GM18507 (cell line): Measurements from ENCODE around the gene DOCK3.
"Not testable (repeated sequence)": the region's sequence is repeated elsewhere in the genome, so short reads cannot be mapped to it uniquely, and the experiment has no call there.

Source experiments
- DNase-seq: peaks from one replicate; pipeline ENCODE4 v3.0.0; 2011; ENCODE audit warnings: low read depth; ENCODE audit not compliant: insufficient read length; ENCODE audit errors: extremely low spot score
- FAIRE-seq: peaks from 2 replicates; lab custom pipeline; 2011; peaks lifted over from hg19 to GRCh38; lab: Jason Lieb, UNC

DOCK3 gene

DNA sequence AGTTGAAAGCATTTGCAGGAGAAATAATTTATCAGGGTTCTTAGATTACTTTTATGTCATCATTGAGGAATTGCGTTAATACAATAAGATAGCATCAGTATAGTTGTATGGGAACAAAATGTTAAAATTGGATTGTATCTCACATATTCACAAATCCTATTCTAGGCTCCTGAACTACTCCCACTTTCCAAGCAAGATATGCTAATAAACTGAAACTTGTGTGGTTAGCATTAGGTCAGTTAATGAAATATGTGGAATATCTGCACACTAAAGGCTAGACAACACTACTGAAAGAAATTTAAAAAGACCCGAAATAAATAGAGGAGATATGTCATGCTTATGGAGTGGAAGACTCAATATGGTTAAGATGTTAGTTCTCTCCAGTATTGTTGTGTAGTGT is 272.7 kb downstream of the DOCK3 start:
- FAIRE-seq (no peak), DNase-seq (no peak)

DNA sequence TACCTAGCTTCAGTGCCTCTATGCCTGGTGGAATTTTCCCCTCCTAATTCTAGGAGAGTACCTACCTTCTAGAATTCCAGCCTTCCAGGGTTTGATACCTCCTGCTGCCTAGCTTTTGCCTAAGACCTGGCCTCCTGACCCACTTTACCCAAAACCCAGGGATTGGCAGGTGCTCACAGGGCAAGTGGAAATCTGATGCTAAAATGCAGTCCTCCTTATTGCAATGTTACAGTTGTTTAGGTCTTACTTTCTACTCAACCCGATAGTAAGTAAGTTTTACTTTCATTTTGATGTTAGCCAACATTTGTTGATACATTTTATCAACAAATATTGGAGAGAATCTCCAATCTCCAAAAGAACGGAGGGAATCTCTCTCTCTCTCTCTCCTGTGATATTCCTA is 275.9 kb downstream of the DOCK3 start:
- FAIRE-seq (no peak), DNase-seq (no peak)

DNA sequence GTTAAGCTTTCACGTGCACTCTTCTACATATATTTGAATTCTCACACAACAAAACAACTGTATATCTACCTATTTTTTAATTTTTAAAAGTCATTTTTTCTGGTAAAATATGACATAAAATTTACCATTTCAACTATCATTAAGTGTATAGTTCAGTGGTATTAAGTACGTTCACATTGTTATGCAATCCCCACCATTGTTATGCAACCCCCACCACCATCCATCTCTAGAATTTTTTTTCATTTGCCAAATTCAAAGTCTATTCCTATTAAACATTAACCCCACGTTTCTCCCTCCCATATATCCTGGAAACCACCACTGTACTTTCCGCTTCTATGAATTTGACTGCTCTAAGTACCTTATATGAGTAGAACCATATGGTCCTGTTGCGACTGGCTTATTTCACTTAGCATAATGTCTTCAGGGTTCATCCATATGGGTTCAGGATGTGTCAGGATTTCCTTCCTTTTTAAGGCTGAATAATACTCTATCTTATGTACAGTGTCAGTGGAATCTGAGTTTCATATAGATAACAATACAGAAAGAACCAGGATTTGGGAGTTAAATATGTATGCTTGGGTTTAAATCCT is 279.2 kb downstream of the DOCK3 start:
- FAIRE-seq, result no peak
- no peak for DNase-seq

DNA sequence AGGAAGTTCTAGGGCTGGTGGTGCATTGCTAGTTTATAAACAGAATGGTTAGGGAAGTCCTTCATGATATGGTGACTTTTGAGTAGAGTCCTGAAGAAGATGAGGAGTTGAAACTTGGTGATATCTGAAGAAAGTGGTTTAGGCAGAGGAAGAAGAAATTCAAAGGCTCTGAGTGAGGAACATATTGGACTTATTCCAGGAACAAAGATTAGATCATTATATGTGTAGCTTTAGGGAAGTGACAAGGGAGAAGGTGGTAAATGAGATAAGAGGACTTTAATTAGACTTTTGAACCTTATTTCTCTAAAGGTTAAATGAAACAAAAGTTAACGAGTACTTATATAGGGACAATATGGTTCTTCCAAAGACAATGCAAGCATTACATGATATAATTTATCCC is 286.7 kb downstream of the DOCK3 start:
- DNase-seq, result no peak
- FAIRE-seq, result no peak

DNA sequence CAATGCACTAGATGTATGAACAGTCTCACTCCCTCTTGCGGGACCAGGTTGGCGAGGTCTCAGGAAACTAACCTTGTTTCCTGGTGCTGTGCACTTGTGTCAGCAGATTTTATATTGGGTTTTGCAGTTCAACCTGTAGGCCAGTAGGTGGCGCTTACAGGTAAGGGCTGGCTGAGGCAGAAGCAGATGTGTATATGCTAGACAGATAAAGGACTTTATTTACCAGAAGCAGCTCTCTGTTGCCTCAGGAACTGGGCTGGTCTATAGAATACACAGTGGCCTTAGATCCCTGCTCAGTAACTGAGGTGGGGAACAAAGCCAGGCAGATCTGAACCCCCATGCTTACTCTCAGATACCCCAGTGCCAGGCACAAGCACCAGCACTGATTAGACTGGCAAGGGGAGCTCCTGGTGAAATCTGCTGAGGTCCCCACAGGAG is 296.8 kb downstream of the DOCK3 start:
- DNase-seq (peak; percentile 32), FAIRE-seq (peak; percentile 92)

DNA sequence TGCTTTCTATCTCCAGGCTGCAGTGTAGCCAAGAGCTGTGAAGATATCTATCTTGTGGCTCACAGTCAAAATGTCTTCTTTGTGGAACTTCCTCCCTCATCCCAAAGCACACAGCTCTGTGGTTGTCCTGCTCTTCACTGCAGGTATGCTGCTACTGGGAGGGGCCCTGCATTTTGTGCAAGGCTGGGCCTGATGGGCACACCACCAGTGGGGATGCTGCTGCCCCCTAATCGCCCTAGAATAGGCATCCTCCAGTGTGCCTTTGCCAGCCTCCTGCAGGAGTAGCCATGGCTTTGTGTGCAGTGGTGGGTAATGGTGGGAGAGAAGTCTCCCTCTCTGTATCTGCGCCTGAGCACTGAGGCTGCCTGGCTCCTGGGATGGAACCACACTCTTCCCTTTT is 297.3 kb downstream of the DOCK3 start:
- FAIRE-seq (no peak), DNase-seq (no peak)

DNA sequence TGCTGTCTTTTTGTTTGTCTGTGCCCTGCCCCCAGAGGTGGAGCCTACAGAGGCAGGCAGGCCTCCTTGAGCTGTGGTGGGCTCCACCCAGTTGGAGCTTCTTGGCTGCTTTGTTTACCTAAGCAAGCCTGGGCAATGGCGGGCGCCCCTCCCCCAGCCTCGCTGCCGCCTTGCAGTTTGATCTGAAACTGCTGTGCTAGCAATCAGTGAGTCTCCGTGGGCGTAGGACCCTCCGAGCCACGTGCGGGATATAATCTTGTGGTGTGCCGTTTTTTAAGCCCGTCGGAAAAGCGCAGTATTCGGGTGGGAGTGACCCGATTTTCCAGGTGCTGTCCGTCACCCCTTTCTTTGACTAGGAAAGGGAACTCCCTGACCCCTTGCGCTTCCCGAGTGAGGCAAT is 303.9 kb downstream of the DOCK3 start:
- not testable (repeated sequence) for DNase-seq, FAIRE-seq

DNA sequence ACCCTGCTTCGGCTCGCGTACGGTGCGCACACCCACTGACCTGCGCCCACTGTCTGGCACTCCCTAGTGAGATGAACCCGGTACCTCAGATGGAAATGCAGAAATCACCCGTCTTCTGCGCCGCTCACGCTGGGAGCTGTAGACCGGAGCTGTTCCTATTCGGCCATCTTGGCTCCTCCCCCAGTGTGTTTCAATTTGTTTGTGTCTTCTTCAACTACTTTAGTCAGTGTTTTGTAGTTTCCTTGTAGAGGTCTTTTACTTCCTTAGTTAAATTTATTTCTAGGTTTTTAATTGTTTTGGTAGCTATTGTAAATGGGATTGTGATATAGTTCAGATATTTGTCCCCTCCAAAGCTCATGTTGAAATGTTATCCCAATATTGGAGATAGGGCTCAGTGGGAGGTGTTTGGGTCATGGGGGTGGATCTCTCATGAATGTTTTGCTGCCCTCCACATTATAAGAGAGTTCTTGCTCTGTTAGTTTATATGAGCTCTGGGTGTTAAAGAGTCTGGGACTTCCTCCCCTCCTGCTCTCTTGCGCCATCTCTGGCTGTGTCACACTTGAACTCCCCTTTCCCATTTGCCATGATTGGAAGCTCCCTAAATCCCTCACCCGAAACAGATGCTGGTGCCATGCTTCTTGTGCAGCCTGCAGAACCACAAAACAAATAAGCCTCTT is 304.4 kb downstream of the DOCK3 start:
- DNase-seq, result no peak
- FAIRE-seq, result no peak

DNA sequence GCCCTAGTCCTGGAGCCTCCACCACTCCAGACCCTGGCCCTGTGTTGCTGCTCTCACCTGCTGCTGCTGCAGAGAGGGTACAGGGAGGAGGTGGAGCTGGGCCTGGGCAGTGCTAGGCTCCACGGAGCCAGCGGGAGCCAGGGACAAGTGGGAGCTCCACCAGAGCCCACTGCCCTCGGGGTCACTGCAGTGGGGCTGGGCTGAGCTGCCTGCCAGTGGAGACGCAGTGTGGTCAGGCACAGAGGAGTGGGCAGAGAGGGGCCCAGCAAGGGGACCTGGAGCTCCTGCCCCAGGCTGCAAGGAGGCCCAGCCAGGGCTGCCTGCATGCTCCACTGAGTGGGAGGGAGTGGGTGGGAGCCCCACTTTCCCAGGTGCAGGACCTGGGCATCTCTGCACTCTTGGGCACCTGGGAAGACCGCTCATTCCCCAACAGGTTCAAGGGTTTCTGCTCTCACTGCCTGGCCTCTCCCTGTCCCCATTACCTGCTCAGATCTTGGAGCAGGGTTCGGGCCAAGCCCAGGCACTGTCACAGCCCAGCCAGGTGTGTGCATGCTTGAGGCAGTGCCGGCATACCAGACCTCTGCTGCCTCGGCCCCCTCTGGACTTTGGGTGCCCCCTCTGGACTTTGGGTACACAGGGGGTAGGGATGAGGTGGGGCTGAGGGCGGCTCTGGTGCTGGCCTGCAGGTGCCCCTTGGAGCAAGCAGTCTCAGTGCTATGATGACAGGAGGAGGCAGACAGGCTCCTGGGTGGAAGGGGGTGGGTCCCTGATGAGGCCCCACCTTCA is 308.0 kb downstream of the DOCK3 start:
- DNase-seq (no peak), FAIRE-seq (no peak)

DNA sequence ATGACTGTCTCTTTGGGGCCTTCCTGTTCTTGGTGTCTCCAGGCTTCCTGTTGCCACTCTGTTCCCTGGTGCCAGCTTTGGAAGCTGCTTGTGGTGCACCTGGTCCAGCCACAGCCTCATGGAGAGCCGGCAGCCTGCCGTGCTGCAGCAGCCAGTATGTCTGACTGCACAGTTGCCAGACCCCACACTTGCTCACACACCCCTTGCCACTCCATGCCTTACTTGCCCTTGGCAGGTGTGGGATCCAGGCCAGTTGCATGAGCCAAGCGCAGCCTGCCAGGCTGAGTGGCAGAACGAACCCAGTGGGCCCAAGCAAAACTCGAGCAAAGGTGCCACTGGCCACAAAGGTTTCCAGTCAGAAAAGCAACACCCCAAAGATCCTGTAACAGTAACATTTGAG is 309.2 kb downstream of the DOCK3 start:
- FAIRE-seq (no peak), DNase-seq (no peak)

DNA sequence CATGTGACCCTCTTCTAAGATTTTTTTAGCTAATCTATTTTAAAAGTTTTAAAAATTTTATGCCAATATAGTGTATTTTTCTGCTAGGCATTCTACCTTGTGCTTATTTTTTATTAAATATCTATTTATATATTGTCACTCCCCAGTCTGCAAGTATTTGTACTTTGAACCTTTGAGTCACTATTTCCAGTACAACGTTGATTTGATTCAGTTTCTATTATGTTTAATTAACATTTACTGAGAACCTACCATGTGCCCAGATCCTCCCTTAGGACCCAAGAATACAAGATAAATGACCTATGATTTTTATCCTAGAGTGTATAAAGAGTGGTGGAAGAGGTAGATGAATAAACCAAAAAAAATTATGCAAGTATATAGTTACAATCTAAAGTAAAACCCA is 311.2 kb downstream of the DOCK3 start:
- DNase-seq, result no peak
- FAIRE-seq, result no peak

DNA sequence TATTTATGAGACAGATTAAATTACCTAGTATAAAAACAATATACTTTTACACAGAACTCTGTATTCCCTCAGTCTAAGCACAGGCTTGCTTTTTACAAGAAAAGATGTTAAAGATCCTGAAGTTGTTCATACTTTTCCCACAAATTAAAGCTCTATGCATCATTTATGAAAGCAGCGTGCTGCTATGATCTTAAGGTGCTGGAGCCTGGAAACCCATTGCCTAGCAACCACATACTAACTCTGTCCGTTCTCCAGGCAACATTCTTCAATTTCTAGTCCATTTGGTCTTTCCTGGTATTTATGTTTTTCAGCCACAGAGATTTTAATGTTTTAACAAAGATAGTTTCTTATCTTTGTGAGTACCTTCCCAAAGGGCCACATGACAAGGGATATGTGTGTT is 312.0 kb downstream of the DOCK3 start:
- FAIRE-seq (no peak), DNase-seq (no peak)

DNA sequence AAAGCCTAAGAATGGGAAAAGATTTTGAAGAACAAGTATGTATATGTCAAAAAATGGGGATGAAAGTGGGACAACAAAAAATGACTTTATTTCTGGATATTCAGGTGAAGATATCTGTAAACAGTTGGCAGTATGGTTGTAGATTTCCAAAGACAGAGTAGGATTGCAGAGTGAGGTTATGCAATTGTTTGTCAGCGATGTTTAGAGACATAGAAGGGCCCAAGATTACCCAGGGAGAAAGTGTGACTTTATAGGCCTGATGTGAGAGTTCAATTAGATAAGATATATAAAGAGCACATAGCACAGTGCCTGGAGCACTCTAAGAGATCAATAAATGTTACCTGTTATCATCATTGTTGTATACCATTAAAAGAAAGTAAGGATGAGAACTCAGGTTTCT is 319.8 kb downstream of the DOCK3 start:
- FAIRE-seq, result no peak
- DNase-seq, result no peak

DNA sequence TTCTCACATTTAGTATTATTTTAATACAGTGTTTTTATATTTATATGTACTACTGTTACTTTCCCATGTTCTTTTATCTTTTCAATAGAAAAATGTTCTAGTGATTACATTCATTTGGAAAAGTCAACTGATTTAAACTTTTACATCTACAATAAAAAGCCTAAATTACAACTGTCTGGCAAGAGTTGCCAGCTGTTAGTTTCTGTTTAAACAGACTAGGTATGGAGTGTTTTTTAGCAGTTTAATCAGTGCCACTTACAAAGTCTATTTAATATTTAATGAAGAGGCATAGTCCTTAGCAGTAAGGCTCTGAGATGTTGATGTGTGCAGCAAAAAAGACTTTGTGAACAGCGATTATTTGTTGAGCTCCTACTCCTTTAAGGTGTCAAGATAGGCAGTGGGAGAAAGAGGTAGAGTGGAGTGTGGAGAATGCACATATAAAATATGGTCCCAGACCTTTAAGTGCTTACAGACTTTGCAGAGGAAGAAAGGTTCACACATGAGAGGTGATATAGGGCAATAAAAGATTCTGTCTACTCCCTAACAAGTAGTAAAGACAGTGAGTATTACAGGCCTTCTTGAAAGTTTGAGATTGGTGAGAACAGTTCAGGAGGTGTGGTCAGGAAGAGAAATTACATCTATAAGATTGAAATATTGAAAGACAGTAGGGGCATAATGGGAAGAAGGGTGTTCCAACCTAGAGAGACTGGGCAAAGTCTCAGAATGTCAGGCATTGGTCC is 320.5 kb downstream of the DOCK3 start:
- DNase-seq (no peak), FAIRE-seq (no peak)

DNA sequence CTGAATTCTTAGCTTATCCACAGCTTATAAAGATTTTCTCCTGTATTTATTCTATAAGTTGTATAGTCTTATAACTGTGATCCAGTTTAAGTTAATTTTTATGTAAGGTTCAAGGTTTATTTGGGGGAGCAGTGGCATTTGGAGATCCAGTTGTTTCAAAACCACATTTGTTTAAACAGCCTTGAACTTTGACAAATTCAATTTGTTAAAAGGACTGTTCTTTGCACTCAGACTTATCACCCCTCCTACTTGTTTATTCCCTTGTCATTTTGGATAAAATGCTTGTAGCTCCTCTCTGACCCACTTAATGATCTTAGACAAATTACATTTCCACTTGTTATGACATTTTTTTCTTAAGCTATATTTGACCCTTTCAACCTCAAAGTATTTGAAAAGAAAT is 327.8 kb downstream of the DOCK3 start:
- DNase-seq, result no peak
- FAIRE-seq, result no peak

DNA sequence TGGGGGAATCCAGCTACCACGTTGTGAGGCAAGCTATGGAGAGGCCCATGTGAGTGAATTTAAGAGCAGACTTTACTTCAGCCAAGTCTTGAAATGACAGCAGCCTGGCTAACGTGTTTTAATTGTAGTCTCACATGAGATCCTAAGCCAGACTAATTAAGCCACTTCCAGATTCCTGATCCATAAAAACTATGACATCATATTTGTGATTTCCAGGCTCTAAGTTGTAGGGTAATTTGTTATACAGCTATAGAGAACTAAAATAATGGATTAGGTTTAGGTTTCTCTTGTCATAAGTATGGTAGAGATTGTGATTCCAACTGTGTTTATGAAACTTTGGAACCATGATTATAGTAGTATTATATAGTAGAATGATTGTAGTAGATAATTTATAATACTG is 329.5 kb downstream of the DOCK3 start:
- FAIRE-seq, result no peak
- DNase-seq, result no peak

DNA sequence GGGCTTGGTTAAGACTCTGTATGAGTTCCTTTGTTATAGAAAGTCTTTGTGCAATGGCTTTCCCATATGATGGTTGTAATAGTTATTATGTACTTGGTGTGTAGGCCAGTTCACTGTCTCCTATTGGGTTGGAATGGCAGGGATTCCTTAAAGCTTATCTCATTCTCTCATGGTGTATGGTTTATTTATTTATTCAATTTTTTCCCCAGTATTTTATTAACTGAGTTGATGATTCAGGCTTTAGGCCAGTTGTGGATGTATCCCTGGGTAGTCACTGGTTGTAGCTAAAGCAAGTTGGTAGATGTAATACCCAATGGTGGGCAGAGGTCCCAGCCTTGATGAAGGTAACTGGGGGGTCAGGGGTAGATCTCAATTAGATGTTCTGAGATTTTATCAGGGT is 349.4 kb downstream of the DOCK3 start:
- FAIRE-seq (no peak), DNase-seq (no peak)

DNA sequence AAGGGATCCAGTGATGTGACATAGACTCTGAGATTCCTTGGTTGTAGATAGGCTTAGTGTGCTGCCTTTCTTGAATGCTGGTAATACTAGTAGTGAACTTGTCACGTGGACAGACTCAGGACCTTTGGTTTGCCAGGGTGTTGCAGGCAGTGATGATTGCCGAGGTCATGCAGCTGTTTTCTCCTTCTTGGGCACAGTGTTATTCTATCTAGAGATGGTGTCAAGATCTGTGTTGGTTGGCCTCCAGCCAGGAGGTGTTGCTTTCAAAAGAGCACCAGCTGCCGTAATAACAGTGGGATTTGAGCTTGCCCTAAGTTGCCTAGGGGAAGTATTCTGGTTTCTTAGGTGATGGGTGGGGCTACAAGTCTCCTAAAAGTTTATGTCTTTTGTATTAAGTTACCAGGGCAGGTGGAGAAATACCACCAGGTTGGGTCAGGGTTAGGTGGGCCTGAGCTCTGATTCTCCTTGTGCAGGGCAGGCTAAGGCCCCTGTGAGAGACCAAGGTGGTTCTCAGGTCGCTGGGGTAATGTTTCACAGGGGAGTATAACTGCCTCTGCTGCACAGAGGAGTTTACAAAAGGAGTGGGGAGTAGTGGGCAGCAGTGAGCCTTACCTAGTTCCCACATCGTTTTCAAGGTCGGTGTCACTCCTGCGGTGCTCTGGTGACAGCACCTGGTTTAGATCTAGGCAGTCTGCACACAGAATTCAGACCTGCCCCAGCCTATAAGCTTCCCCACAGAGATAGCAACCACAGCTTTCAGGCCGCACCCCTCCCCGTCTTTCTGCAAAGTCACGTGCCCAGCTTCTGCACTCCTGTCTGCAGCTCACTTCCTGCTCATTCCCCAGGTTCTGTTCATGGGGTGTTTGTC is 350.3 kb downstream of the DOCK3 start:
- FAIRE-seq (no peak), DNase-seq (no peak)

DNA sequence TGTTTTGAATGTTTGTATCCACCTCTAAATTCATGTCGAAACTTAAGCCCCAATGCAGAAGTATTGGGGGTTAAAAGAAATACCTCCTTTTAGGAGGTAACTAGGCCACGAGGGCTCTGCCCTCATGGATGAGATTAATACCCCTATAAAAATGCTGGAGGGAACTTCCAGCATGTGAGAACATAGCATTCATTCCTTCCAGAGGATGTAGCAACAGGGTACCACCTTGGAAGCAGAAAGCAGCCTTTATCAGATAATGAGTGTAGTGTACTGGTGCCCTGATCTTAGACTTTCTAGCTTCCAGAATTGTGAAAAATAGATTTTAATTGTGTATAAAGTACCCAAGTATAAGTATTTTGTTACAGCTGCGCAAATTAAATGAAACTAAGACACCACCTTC is 356.9 kb downstream of the DOCK3 start:
- no peak for FAIRE-seq
- DNase-seq, result no peak
